GM23338 (cell line): Measurements from ENCODE around the gene NDC1. TPM values are rescaled to one million over a fixed set of nuclear protein-coding genes. Genes with fewer than 3 reads are reported as not detected.

Source experiments
- ATAC-seq: fragments of 200-7000 bp; cut with Tn5 transposase; 3 replicates; pipeline ENCODE4 v1.9.1; 2020
- DNase-seq: peaks from one replicate; pipeline ENCODE4 v3.0.0-alpha.2; 2015; ENCODE audit warnings: low spot score
- H2AFZ ChIP-seq: fragments of 200-600 bp; sonication (generic); 2 replicates; pipeline ENCODE4 v1.8.0; 2016; ENCODE audit warnings: antibody characterized with exemption, mild to moderate bottlenecking, moderate library complexity
- H3F3A ChIP-seq: fragments of 200-600 bp; sonication (generic); replicated peaks from 2 replicates; pipeline ENCODE4 v1.8.0; 2017; ENCODE audit warnings: antibody characterized with exemption, mixed run types, low read depth
- H3K27ac ChIP-seq: fragments of 200-600 bp; sonication (generic); 2 replicates; pipeline ENCODE4 v1.6.1; 2016; ENCODE audit warnings: low read depth
- H3K27me3 ChIP-seq: fragments of 200-600 bp; sonication (generic); 2 replicates; pipeline ENCODE4 v1.8.0; 2016; ENCODE audit warnings: mild to moderate bottlenecking, mixed run types, moderate library complexity; ENCODE audit not compliant: insufficient read depth
- H3K36me3 ChIP-seq: fragments of 200-600 bp; sonication (generic); 2 replicates; pipeline ENCODE4 v1.8.0; 2016; ENCODE audit warnings: mild to moderate bottlenecking; ENCODE audit not compliant: insufficient read depth
- H3K4me1 ChIP-seq: fragments of 200-600 bp; sonication (generic); 2 replicates; pipeline ENCODE4 v1.8.0; 2016; ENCODE audit warnings: mild to moderate bottlenecking, moderate library complexity; ENCODE audit not compliant: insufficient read depth
- H3K4me2 ChIP-seq: fragments of 200-600 bp; sonication (generic); 2 replicates; pipeline ENCODE4 v1.7.1; 2017; ENCODE audit warnings: mixed run types
- H3K4me3 ChIP-seq: fragments of 200-600 bp; sonication (generic); 2 replicates; pipeline ENCODE4 v1.6.1; 2016; ENCODE audit warnings: mixed run types
- H3K79me2 ChIP-seq: fragments of 200-600 bp; sonication (generic); replicated peaks from 2 replicates; pipeline ENCODE4 v1.8.0; 2017; ENCODE audit warnings: mild to moderate bottlenecking; ENCODE audit not compliant: insufficient read depth
- H3K9me2 ChIP-seq: fragments of 200-600 bp; sonication (generic); 2 replicates; pipeline ENCODE4 v1.8.0; 2017; ENCODE audit not compliant: insufficient read depth
- H4K20me1 ChIP-seq: fragments of 200-600 bp; sonication (generic); replicated peaks from 2 replicates; pipeline ENCODE4 v1.8.0; 2017; ENCODE audit warnings: mild to moderate bottlenecking; ENCODE audit not compliant: insufficient read depth
- H3K27ac Mint-ChIP-seq: 2 replicates; pipeline ENCODE4 v1.8.0; 2020; ENCODE audit warnings: inconsistent platforms, mild to moderate bottlenecking, moderate library complexity, mixed read lengths
- H3K27me3 Mint-ChIP-seq: 3 replicates; pipeline ENCODE4 v1.8.0; 2022; ENCODE audit warnings: low read depth, mild to moderate bottlenecking, moderate library complexity, mixed read lengths, inconsistent platforms; ENCODE audit not compliant: insufficient read depth, poor library complexity
- H3K36me3 Mint-ChIP-seq: 3 replicates; pipeline ENCODE4 v1.8.0; 2021; ENCODE audit warnings: low read depth, mild to moderate bottlenecking, inconsistent platforms, moderate library complexity, mixed read lengths
- H3K4me1 Mint-ChIP-seq: 3 replicates; pipeline ENCODE4 v1.8.0; 2020; ENCODE audit warnings: mild to moderate bottlenecking, inconsistent platforms, mixed read lengths
- H3K4me3 Mint-ChIP-seq: 3 replicates; pipeline ENCODE4 v1.8.0; 2021; ENCODE audit warnings: moderate library complexity, mild to moderate bottlenecking, inconsistent platforms, mixed read lengths
- H3K9me3 Mint-ChIP-seq: 3 replicates; pipeline ENCODE4 v1.8.0; 2020; ENCODE audit warnings: moderate library complexity, mild to moderate bottlenecking, inconsistent platforms, mixed read lengths
- CREB1 ChIP-seq: fragments of 250-450 bp; sonication (Bioruptor Pico); IDR thresholded peaks from 2 replicates; pipeline ENCODE4 v1.5.0; 2020; ENCODE audit warnings: low read depth, mild to moderate bottlenecking, moderate library complexity
- EZH2 ChIP-seq: fragments of 200-600 bp; sonication (generic); IDR thresholded peaks from one replicate; pipeline ENCODE4 v1.8.0; 2017; ENCODE audit warnings: antibody characterized with exemption, mild to moderate bottlenecking, low read depth; ENCODE audit not compliant: unreplicated experiment
- EZH2phosphoT487 ChIP-seq: fragments of 200-600 bp; sonication (generic); IDR thresholded peaks from one replicate; pipeline ENCODE4 v1.8.1; 2018; ENCODE audit warnings: antibody characterized with exemption; ENCODE audit not compliant: unreplicated experiment
- NANOG ChIP-seq: IDR thresholded peaks from 2 replicates; pipeline ENCODE4 v1.6.1; 2016; ENCODE audit warnings: antibody characterized with exemption, borderline replicate concordance
- POLR2AphosphoS5 ChIP-seq: IDR thresholded peaks from 2 replicates; pipeline ENCODE4 v1.6.1; 2016; ENCODE audit warnings: antibody characterized with exemption, low read depth
- ZNF114 ChIP-seq: fragments of 250-450 bp; sonication (Bioruptor Pico); IDR thresholded peaks from 2 replicates; pipeline ENCODE4 v1.5.0; 2020; ENCODE audit warnings: mild to moderate bottlenecking, moderate library complexity
- polyA plus RNA-seq: library from polyadenylated mRNA; unstranded; fragments of >200 nt; fragmentation: Nextera tagmentation; extraction: Ambion mirVana; gene quantifications from 2 replicates; pipeline ENCODE4 v1.2.1, GENCODE V29; 2016
- total RNA-seq: library from RNA; depleted of rRNA; stranded (reverse); fragments of >200 nt; shearing (Covaris generic); gene quantifications from 2 replicates; pipeline ENCODE4 v1.2.3, GENCODE V29; 2014
- TF ChIP-seq, protein P1 (sequence below): IDR thresholded peaks from 2 replicates; pipeline ENCODE4 v1.6.1; 2016; ENCODE audit warnings: antibody characterized with exemption
- TF ChIP-seq, protein P2 (sequence below): fragments of 250-450 bp; sonication (Bioruptor Pico); IDR thresholded peaks from 2 replicates; pipeline ENCODE4 v1.5.0; 2020; ENCODE audit warnings: mild to moderate bottlenecking, moderate library complexity
- TF ChIP-seq, protein P3 (sequence below), 2 experiments: fragments of 200-600 bp in 1 of 2; sonication (generic) in 1 of 2; conservative IDR thresholded peaks; 2 replicates each; pipeline versions ENCODE4 v1.5.1 to v1.6.1; 2016 to 2017; ENCODE audit warnings: antibody characterized with exemption in 2 of 2, low read depth in 2 of 2, mild to moderate bottlenecking in 2 of 2, moderate library complexity in 1 of 2

Gene NDC1
- total and polyA plus RNA-seq, 2 experiments from 2014 or later, result 19.8 to 100 TPM

DNA sequence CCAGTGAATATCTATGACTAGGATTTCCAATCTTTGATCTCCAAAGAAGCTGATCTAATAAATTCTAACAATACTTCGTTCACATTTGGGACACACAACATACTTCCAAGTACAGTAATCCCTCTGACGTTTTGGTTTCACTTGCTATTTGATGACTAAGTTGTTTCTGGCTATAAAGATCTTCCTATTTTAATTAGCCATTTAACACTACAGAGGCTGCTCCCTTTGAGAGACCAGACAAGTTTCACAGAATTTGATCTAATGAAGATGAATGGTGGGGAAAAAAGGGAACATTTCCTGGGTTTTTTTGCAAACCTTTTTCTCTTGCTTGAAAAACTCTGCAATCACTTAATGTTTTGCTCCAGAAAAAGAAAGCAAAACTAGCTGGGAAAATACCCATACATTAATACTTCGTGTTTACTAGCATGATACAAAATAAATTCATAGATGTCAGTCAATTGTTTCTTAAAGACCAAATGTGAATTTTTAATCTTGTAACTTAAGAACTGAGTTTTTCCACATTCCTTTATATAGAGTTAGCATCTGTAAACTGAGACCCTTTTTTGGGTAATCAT, 71.2 kb downstream of the NDC1 start:
- TF ChIP-seq, protein P1, sequence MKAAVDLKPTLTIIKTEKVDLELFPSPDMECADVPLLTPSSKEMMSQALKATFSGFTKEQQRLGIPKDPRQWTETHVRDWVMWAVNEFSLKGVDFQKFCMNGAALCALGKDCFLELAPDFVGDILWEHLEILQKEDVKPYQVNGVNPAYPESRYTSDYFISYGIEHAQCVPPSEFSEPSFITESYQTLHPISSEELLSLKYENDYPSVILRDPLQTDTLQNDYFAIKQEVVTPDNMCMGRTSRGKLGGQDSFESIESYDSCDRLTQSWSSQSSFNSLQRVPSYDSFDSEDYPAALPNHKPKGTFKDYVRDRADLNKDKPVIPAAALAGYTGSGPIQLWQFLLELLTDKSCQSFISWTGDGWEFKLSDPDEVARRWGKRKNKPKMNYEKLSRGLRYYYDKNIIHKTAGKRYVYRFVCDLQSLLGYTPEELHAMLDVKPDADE, result no peak
- TF ChIP-seq EZH2 (no peak), EZH2phosphoT487 (no peak), CREB1 (CRISPR knock-in tag) (no peak), POLR2AphosphoS5 (no peak), NANOG (no peak), ZNF114 (CRISPR knock-in tag) (no peak)
- TF ChIP-seq, protein P2, sequence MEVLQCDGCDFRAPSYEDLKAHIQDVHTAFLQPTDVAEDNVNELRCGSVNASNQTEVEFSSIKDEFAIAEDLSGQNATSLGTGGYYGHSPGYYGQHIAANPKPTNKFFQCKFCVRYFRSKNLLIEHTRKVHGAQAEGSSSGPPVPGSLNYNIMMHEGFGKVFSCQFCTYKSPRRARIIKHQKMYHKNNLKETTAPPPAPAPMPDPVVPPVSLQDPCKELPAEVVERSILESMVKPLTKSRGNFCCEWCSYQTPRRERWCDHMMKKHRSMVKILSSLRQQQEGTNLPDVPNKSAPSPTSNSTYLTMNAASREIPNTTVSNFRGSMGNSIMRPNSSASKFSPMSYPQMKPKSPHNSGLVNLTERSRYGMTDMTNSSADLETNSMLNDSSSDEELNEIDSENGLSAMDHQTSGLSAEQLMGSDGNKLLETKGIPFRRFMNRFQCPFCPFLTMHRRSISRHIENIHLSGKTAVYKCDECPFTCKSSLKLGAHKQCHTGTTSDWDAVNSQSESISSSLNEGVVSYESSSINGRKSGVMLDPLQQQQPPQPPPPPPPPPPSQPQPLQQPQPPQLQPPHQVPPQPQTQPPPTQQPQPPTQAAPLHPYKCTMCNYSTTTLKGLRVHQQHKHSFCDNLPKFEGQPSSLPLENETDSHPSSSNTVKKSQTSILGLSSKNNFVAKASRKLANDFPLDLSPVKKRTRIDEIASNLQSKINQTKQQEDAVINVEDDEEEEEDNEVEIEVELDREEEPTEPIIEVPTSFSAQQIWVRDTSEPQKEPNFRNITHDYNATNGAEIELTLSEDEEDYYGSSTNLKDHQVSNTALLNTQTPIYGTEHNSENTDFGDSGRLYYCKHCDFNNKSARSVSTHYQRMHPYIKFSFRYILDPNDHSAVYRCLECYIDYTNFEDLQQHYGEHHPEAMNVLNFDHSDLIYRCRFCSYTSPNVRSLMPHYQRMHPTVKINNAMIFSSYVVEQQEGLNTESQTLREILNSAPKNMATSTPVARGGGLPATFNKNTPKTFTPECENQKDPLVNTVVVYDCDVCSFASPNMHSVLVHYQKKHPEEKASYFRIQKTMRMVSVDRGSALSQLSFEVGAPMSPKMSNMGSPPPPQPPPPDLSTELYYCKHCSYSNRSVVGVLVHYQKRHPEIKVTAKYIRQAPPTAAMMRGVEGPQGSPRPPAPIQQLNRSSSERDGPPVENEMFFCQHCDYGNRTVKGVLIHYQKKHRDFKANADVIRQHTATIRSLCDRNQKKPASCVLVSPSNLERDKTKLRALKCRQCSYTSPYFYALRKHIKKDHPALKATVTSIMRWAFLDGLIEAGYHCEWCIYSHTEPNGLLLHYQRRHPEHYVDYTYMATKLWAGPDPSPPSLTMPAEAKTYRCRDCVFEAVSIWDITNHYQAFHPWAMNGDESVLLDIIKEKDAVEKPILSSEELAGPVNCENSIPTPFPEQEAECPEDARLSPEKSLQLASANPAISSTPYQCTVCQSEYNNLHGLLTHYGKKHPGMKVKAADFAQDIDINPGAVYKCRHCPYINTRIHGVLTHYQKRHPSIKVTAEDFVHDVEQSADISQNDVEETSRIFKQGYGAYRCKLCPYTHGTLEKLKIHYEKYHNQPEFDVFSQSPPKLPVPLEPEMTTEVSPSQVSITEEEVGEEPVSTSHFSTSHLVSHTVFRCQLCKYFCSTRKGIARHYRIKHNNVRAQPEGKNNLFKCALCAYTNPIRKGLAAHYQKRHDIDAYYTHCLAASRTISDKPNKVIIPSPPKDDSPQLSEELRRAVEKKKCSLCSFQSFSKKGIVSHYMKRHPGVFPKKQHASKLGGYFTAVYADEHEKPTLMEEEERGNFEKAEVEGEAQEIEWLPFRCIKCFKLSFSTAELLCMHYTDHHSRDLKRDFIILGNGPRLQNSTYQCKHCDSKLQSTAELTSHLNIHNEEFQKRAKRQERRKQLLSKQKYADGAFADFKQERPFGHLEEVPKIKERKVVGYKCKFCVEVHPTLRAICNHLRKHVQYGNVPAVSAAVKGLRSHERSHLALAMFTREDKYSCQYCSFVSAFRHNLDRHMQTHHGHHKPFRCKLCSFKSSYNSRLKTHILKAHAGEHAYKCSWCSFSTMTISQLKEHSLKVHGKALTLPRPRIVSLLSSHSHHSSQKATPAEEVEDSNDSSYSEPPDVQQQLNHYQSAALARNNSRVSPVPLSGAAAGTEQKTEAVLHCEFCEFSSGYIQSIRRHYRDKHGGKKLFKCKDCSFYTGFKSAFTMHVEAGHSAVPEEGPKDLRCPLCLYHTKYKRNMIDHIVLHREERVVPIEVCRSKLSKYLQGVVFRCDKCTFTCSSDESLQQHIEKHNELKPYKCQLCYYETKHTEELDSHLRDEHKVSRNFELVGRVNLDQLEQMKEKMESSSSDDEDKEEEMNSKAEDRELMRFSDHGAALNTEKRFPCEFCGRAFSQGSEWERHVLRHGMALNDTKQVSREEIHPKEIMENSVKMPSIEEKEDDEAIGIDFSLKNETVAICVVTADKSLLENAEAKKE (CRISPR knock-in tag), result no peak
- TF ChIP-seq, protein P3, sequence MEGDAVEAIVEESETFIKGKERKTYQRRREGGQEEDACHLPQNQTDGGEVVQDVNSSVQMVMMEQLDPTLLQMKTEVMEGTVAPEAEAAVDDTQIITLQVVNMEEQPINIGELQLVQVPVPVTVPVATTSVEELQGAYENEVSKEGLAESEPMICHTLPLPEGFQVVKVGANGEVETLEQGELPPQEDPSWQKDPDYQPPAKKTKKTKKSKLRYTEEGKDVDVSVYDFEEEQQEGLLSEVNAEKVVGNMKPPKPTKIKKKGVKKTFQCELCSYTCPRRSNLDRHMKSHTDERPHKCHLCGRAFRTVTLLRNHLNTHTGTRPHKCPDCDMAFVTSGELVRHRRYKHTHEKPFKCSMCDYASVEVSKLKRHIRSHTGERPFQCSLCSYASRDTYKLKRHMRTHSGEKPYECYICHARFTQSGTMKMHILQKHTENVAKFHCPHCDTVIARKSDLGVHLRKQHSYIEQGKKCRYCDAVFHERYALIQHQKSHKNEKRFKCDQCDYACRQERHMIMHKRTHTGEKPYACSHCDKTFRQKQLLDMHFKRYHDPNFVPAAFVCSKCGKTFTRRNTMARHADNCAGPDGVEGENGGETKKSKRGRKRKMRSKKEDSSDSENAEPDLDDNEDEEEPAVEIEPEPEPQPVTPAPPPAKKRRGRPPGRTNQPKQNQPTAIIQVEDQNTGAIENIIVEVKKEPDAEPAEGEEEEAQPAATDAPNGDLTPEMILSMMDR (conservative IDR thresholded peaks at IDR 0.05; ENCODE audit: low read depth in 2 of 2), result no peak
- Mint-ChIP-seq H3K36me3 (peaks cover 28% of the 10 kb centered on the region), H3K27ac (no peak overlapping the region), H3K27me3 (peaks cover 8% of the 10 kb centered on the region), H3K4me3 (no peak overlapping the region), H3K9me3 (no peaks in the 10 kb centered on the region), H3K4me1 (no peaks in the 10 kb centered on the region)
- ATAC-seq (no peak), DNase-seq (no peak)
- Histone ChIP-seq H3K4me3 (no peak overlapping the region), H4K20me1 (0 out of 2 replicates have a peak, but pooled peaks cover 2% of the 10 kb centered on the region), H3K9me2 (no peaks in the 10 kb centered on the region), H3K4me1 (no peaks in the 10 kb centered on the region), H3K36me3 (peaks cover 22% of the 10 kb centered on the region; the same call in 1 of the 2 replicates), H3K27me3 (no peaks in the 10 kb centered on the region), H3K4me2 (no peak overlapping the region), H3F3A (no peaks in the 10 kb centered on the region), H2AFZ (no peak overlapping the region), H3K79me2 (no peaks in the 10 kb centered on the region), H3K27ac (no peak overlapping the region)
